Stimulated activated CD8-positive, alpha-beta memory T cell treated with anti-CD3 and anti-CD28 coated beads, Interleukin-4, amount 100 ng/mL, for 4 hours (primary cell): ENCODE results near the gene DCAF17.
"Not testable (repeated sequence)": the region's sequence is repeated elsewhere in the genome, so short reads cannot be mapped to it uniquely, and the experiment has no call there.

ENCODE experiments used
- DNase-seq, 2 donors: peaks; one replicate each; pipeline ENCODE4 v3.0.0-alpha.2; 2020; ENCODE audit warnings: low read depth in 2 of 2, low spot score in 1 of 2

The DCAF17 gene

DNA sequence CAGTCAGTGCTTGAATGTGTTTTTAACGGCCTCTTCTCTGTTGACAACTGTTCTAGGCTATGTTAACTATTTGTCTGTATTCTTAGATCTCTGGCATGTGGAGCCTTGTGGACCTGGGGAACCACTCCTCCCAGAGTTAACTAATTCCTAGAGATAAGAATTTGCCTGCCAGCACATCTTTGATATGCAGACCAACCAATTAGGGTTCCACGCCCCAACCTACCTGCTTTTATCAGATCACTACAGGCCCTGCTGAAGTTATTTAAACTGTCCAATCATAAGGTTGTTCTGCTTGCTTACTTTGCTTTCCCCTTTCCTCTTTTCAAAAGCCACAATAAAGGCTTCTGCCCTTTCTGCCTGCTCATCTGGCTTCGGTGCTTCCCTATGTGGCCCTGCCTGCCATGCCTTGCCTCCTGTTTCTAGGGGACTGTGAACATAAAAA is 79.7 kb downstream of the DCAF17 start:
- no peak for DNase-seq

GRCh38 chr2:171514908-171515582 is 81.0 kb downstream of the DCAF17 start:
- DNase-seq, result no peak

- DNase-seq, result no peak
Measured at GRCh38 chr2:171515672-171516298, 81.8 kb downstream of the DCAF17 start.

DNA sequence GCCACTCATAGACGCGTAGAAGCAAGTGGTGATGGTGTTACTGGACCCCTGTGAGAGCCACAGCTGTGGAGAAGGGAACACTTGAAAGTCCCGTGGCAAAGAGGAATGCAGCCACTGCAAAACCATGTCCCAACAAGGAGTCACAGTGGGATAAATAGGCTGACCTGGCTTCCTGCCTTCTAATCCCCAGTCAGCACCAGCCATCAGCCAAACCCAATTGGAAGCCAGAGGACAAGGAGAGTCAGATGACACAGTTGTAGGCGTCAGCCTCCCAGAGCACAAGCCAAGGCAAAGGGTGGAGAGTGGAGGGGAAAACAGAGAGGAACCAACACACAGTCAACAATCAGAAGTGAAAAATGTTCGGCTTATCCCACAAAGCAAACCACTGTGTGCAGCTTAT is 82.8 kb downstream of the DCAF17 start:
- no peak for DNase-seq

DNA sequence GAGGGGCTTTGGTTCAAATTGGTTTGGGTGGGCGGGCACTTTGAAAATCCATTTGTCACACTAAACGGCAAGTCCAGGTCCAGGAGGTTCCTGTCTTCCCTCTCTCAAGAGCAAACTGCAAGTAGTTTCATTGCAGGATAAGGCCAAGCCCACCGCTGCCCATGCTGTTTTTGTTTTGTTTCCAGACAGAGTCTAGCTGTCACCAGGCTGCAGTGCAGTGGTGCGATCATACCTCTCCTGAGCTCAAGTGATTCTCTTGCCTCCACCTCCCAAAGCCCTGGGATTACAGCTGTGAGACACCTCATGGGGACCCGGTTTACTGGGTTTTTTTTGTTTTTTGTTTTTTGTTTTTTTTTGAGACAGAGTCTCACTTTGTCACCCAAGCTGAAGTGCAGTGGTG is 86.4 kb downstream of the DCAF17 start:
- DNase-seq, result no peak

DNA sequence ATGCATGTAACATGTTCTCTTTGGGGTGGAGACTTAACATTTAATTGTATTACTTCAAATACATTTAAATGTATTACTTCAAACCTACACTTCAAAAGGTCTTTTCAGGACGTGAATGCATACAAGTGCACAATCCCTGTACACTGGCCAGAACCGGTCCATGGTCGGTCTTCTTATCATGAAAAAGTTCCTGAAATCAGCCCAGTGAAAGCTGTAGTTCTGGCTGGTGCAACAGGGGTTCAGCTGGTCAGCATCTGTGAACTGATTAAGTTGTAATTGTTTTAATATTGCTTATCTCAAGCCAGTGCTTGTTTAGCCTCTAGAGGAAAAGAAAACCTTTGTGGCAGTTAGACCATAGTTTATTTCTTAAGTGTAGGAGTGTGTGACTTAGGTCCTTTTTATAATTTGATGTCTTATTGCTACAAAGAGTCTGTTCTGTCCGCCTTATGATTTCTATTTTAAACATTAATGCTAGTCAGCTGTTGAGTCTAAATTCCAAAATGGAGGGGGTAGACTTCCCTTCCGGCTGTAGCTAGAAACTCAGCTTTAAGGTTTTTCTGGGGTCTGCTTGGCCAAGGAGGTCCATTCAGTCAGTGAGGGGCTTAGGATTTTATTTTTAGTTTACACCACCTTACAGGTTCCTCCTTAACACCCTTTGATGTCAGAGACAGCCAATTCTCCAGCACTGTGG is 87.5 kb downstream of the DCAF17 start:
- DNase-seq, result no peak

- no peak for DNase-seq
Measured at GRCh38 chr2:171522052-171522787, 88.2 kb downstream of the DCAF17 start, which contains the start of gene CYBRD1. Gene CYBRD1, plus strand, starts transcription at chr2:171522474. Its CDS starts 72 bp downstream, at chr2:171522546.

- no peak for DNase-seq
Measured at GRCh38 chr2:171522788-171523087, 88.7 kb downstream of the DCAF17 start.

DNA sequence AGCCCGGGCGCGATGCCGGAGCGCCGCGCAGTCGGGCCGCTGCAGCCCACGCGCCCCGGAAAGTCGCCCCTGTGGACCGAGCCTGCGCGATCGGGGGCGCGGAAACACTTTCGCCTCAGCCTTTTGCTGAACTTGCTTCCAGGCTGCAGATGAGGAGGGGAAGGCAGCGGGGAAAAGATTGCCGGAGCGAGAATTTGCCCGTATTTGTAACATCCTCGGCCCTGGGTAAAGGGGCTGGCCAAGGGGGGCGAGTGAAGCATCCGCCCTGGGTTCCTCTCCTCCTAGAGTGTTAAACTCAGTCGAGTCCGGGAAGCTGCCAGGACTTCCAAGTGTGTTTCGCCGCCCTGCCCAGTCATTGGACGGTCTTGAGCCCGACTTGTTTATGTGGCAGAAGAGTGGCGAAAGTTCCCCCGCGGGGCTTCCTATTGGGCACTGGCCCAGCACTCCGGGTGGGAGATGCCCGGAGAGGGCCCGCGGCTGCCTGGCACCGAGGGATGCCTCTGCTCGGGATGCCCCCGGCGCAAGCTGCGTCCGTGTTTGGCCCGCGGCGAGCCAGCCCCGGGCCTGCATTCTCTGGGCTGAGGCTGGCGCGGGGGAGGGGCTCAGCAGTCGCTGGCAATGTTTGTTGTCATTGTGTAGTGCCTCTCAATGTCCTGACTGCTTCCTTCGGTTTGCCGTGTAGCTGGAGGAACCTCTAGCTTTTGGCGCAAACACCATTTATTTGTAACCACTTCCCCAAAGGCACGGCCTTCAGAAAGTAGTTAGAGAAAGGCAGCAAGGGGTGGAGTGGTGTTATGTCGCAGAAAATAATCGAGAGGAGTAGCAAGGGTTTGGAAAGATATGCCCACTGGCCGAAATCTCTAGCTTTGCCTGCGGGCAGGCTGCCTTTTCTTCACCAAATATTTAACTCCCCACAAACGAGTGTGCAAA is 89.3 kb downstream of the DCAF17 start:
- DNase-seq, result no peak

DNA sequence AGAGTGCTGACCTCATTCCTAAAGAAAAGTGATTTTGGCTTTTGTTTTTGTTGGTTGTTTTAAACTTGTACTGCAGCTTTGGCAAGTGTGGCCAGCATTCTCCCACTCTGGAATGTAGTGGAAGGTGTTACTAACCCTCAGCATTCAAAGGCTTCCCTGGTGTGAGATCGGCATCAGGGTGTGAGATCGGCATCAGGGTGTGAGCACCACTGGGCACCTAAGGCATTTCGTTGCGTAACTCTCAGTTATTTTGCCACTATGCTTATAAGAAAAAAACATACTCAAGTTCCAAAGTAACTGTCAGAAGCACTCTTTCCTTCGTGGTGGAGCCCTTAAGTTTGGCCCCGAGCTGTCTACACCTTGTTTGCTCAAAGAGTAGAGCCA is 90.0 kb downstream of the DCAF17 start:
- DNase-seq, result no peak

DNA sequence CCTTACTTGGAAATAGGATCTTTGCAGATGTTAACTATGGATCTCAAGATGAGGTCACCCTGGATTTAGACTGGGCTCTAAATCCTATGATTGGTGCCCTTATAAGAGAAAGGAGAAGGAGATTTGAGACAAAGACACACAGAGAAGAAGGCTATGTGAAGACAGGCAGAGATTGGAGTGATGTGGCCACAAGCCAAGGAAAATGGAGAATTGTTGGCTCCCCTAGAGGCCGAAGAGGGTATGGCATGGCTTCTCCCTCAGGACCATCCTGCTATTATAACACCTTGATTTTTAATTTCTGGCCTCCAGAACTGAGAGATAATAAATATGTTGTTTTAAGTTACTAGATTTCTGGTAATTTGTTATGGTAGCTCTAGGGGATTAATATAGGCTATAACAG is 95.9 kb downstream of the DCAF17 start:
- DNase-seq, result no peak

GRCh38 chr2:171530378-171530777 is 96.4 kb downstream of the DCAF17 start:
- DNase-seq, result no peak

GRCh38 chr2:171530859-171531258 is 96.8 kb downstream of the DCAF17 start:
- not testable (repeated sequence) for DNase-seq

DNA sequence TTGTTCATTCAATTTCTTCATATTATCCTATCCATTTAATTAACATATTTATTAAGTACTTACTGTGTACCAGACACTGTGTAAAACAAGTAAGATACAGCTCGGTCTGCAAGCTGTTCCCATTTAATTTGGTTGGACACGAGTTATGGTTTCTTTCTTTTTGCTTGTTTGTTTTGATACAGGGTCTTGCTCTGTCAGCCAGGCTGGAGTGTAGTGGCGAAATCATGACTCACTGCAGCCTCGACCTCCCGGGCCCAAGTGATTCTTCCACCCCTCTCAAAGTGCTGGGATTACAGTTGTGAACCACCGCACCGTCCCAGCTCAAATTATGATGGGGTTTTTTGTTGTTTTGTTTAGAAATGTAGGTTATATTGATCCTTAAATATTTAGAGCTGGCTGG is 97.3 kb downstream of the DCAF17 start:
- DNase-seq, result no peak

DNA sequence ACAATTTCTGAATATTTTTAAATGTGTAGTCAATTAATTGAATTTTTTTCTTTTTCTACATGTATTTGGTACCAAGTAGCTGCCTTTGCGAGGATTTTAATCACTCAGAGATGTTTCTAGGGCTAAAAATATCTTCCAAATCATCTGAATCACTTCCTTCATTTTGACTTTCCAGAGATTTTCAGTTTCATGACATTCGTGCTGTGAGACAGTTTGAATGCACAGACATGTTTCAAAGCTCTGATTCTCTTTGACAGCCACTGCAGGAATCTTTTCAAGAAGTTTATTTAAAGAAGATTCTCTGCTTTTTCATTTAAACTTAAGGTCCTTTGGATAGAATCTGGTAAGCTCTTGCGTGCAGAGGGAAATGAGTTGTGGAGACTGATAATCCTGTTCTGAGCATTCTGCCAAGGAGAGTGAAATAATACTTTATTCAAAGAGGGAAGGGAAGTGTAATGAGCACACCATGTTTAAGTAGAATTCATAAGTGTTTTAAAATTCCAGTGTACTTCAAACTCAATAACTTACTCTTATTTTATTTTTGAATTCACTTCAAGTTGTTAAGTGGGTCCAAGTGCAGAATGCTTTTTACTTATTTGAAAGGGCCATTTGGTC is 97.9 kb downstream of the DCAF17 start:
- DNase-seq, result no peak

DNA sequence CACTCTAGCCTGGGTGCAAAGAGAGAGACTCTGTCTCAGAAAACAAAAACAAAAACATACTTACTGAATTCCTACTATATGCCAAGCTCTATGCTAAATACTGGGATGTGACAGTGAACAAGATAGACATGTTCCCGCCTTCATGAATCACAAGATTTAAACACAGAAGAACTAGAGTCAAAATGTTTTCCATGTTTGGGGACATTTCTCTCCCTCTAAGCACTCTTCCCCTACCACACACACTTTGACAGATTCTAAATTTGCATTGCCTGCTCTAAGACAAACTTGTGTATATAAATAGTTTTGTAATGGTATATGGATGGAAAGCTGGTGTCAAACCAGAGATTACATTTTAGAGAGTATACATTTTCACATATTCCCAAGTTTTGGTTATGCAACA is 99.3 kb downstream of the DCAF17 start:
- DNase-seq, result no peak
